HepG2 (cell line): Measurements from ENCODE around the gene CNKSR3. TPM values are rescaled to one million over a fixed set of nuclear protein-coding genes. Genes with fewer than 3 reads are reported as not detected.

Experiments used
- ARID4A ChIP-seq: sonication (generic); formaldehyde crosslinking; IDR thresholded peaks from 2 replicates; pipeline ENCODE4 v1.5.0; 2020; ENCODE audit warnings: mild to moderate bottlenecking, missing genetic modification reagents, borderline replicate concordance
- ATF4 ChIP-seq, 2 experiments: fragments of 450-650 bp in 1 of 2; sonication (generic) in 1 of 2; formaldehyde crosslinking; IDR thresholded peaks; 2 replicates each; pipeline versions ENCODE4 v1.5.0 to v1.8.0; 2020 to 2022; ENCODE audit warnings: mild to moderate bottlenecking in 1 of 2, missing genetic modification reagents in 1 of 2
- CAMTA2 ChIP-seq: sonication (generic); formaldehyde crosslinking; IDR thresholded peaks from 2 replicates; pipeline ENCODE4 v1.4.0; 2020; ENCODE audit warnings: mild to moderate bottlenecking, missing genetic modification reagents, borderline replicate concordance
- CBX1 ChIP-seq: IDR thresholded peaks from one replicate; pipeline ENCODE4 v1.6.1; 2016; ENCODE audit warnings: antibody characterized with exemption, low read depth
- ELF4 ChIP-seq: sonication (generic); formaldehyde crosslinking; IDR thresholded peaks from 2 replicates; pipeline ENCODE4 v1.5.0; 2020; ENCODE audit warnings: missing genetic modification reagents, mild to moderate bottlenecking, moderate library complexity, borderline replicate concordance
- HCFC1 ChIP-seq: fragments of 150-350 bp; IDR thresholded peaks from 2 replicates; pipeline ENCODE4 v1.6.1; 2014; ENCODE audit warnings: low read depth, low read length
- ISX ChIP-seq: sonication (generic); formaldehyde crosslinking; conservative IDR thresholded peaks from 2 replicates; pipeline ENCODE4 v1.5.0; 2020; ENCODE audit warnings: missing genetic modification reagents
- KAT7 ChIP-seq: IDR thresholded peaks from 2 replicates; pipeline ENCODE4 v1.6.1; 2018; ENCODE audit warnings: borderline replicate concordance, missing compliant biosample characterization
- KDM6A ChIP-seq: IDR thresholded peaks from 2 replicates; pipeline ENCODE4 v1.6.1; 2016; ENCODE audit warnings: low read depth
- LRRFIP1 ChIP-seq: sonication (generic); formaldehyde crosslinking; conservative IDR thresholded peaks from 2 replicates; pipeline ENCODE4 v1.4.0; 2020; ENCODE audit warnings: missing genetic modification reagents
- MXD1 ChIP-seq: sonication (generic); formaldehyde crosslinking; IDR thresholded peaks from 2 replicates; pipeline ENCODE4 v1.4.0; 2020; ENCODE audit warnings: mild to moderate bottlenecking, missing genetic modification reagents
- NFRKB ChIP-seq: fragments of 450-650 bp; IDR thresholded peaks from 2 replicates; pipeline ENCODE4 v1.6.1; 2017
- SKI ChIP-seq: fragments of 450-650 bp; IDR thresholded peaks from one replicate; pipeline ENCODE4 v1.6.1; 2018; ENCODE audit warnings: mild to moderate bottlenecking; ENCODE audit not compliant: partially characterized antibody
- SPEN ChIP-seq: sonication (generic); formaldehyde crosslinking; IDR thresholded peaks from 2 replicates; pipeline ENCODE4 v1.5.1; 2020; ENCODE audit warnings: low read depth, mild to moderate bottlenecking, missing genetic modification reagents
- TCF12 ChIP-seq, 2 experiments: fragments of 450-650 bp in 1 of 2; sonication (generic) in 1 of 2; formaldehyde crosslinking in 1 of 2; IDR thresholded peaks; 2 replicates each; pipeline versions ENCODE4 v1.6.1 to v1.8.0; 2017 to 2022; ENCODE audit warnings: antibody characterized with exemption in 1 of 2, mild to moderate bottlenecking in 1 of 2, missing genetic modification reagents in 1 of 2, moderate library complexity in 1 of 2
- TOPORS ChIP-seq: sonication (generic); formaldehyde crosslinking; IDR thresholded peaks from 2 replicates; pipeline ENCODE4 v1.8.0; 2023; ENCODE audit warnings: mild to moderate bottlenecking, missing genetic modification reagents
- ZMAT5 ChIP-seq: sonication (generic); formaldehyde crosslinking; IDR thresholded peaks from 2 replicates; pipeline ENCODE4 v1.5.0; 2020; ENCODE audit warnings: mild to moderate bottlenecking, low read depth, missing genetic modification reagents, borderline replicate concordance
- ZNF12 ChIP-seq: sonication (generic); formaldehyde crosslinking; IDR thresholded peaks from 2 replicates; pipeline ENCODE4 v1.5.0; 2020; ENCODE audit warnings: missing genetic modification reagents
- ZNF350 ChIP-seq: sonication (generic); formaldehyde crosslinking; IDR thresholded peaks from 2 replicates; pipeline ENCODE4 v1.4.0; 2020; ENCODE audit warnings: mild to moderate bottlenecking, low read depth, missing genetic modification reagents, borderline replicate concordance
- ZNF546 ChIP-seq: sonication (generic); formaldehyde crosslinking; conservative IDR thresholded peaks from 2 replicates; pipeline ENCODE4 v1.8.1; 2023; ENCODE audit warnings: mild to moderate bottlenecking, missing genetic modification reagents
- polyA plus RNA-seq, 8 experiments: library from polyadenylated mRNA; depleted of rRNA in 3 of 8; stranded (reverse) in 7 of 8; unstranded in 1 of 8; fragments of >200 nt; fragmentation: Illumina TruSeq in 4 of 8; extraction: Trizol in 4 of 8; gene quantifications; 2 replicates each; pipeline versions ENCODE4 v1.2.1 to v1.2.3, GENCODE V29; 2011 to 2016; ENCODE audit warnings: low read depth in 4 of 8, missing spikeins in 1 of 8, mixed read lengths in 1 of 8; ENCODE audit not compliant: insufficient read depth in 1 of 8
- total RNA-seq, 5 experiments: library from RNA; depleted of rRNA; stranded (reverse); fragments of >200 nt; fragmentation: Illumina TruSeq; extraction: Trizol; gene quantifications; 2 replicates each; pipeline ENCODE4 v1.2.3, GENCODE V29; 2016; ENCODE audit warnings: low read depth in 1 of 5

Gene CNKSR3
- total and polyA plus RNA-seq, 2 of the 13 experiments (the other 11 are each of a cell fraction or from before 2014, with no cell fraction given) = 9.2 to 38.6 TPM

GRCh38 chr6:154509421-154510143 lies 903 bp downstream of the CNKSR3 start (continued):
- TF ChIP-seq ELF4 (CRISPR knock-in tag) (peak; percentile 33; the same call in 1 of the 2 replicates), CBX1 (no peak), ZMAT5 (CRISPR knock-in tag) (no peak), KDM6A (CRISPR knock-in tag) (no peak), SKI (no peak), TCF12 (IDR thresholded peaks at IDR 0.05) (no peak), TCF12 (CRISPR knock-in tag; IDR thresholded peaks at IDR 0.05) (no peak), ATF4 (CRISPR knock-in tag; IDR thresholded peaks at IDR 0.05) (no peak), CAMTA2 (CRISPR knock-in tag) (no peak), TOPORS (CRISPR knock-in tag) (no peak), ZNF12 (CRISPR knock-in tag) (no peak), ZNF350 (CRISPR knock-in tag) (peak; percentile 67; the same call in 1 of the 2 replicates), HCFC1 (no peak), ZNF546 (CRISPR knock-in tag) (peak; percentile 31; the same call in 1 of the 2 replicates), NFRKB (no peak), SPEN (no peak), MXD1 (CRISPR knock-in tag) (no peak; the same call in 1 of the 2 replicates), KAT7 (CRISPR knock-in tag) (no peak), LRRFIP1 (CRISPR knock-in tag) (no peak), ARID4A (no peak), ISX (CRISPR knock-in tag) (peak; percentile 39; the same call in 1 of the 2 replicates)
